ENCODE measurements around the gene MYO1H.

GRCh38 chr12:109477963-109478315 lies 130.2 kb downstream of the MYO1H start:
- no peak for TF ChIP-seq POLR2AphosphoS5 (IDR thresholded peaks at IDR 0.05; ENCODE audit: low read depth, low read length)
- TF ChIP-seq SIN3A (IDR thresholded peaks at IDR 0.05; ENCODE audit: borderline replicate concordance, insufficient read depth, low read length) = no peak
- no peak for TF ChIP-seq TAF1 (IDR thresholded peaks at IDR 0.05; ENCODE audit: borderline replicate concordance, insufficient read depth, low read length)
- no peak for TF ChIP-seq REST (IDR thresholded peaks at IDR 0.05; ENCODE audit: insufficient read depth in 1 of 2, low read depth in 2 of 2, low read length in 2 of 2)

Measured in PFSK-1 (cell line).